Measurements from ENCODE around the gene NAXD.

Gene NAXD

GRCh38 chr13:110638814-110639806 lies 23.8 kb downstream of the NAXD start:
- no peak for TF ChIP-seq CTCF (conservative IDR thresholded peaks at IDR 0.05; ENCODE audit: control insufficient read depth, insufficient read depth, low read depth, low read length)
- no peak for DNase-seq (ENCODE audit: low read depth)
- no peak overlapping the region for H3K4me3 ChIP-seq (ENCODE audit: control insufficient read depth, low read depth, low read length)

- no peak for TF ChIP-seq CTCF (conservative IDR thresholded peaks at IDR 0.05; ENCODE audit: control insufficient read depth, insufficient read depth, low read depth, low read length)
- no peak for DNase-seq (ENCODE audit: low read depth)
- no peak overlapping the region for H3K4me3 ChIP-seq (ENCODE audit: control insufficient read depth, low read depth, low read length)
Observed at GRCh38 chr13:110639935-110640334, 24.6 kb downstream of the NAXD start.

- TF ChIP-seq CTCF (conservative IDR thresholded peaks at IDR 0.05; ENCODE audit: control insufficient read depth, insufficient read depth, low read depth, low read length), result no peak
- DNase-seq (ENCODE audit: low read depth), result peak; percentile 45
- H3K4me3 ChIP-seq (ENCODE audit: control insufficient read depth, low read depth, low read length), result no peak overlapping the region
Observed at GRCh38 chr13:110640591-110641029, 25.3 kb downstream of the NAXD start.

- H3K4me3 ChIP-seq (ENCODE audit: control insufficient read depth, low read depth, low read length), result no peak overlapping the region
- peak; percentile 55 for DNase-seq (ENCODE audit: low read depth)
- TF ChIP-seq CTCF (conservative IDR thresholded peaks at IDR 0.05; ENCODE audit: control insufficient read depth, insufficient read depth, low read depth, low read length), result no peak
Observed at GRCh38 chr13:110641055-110642015, 26.0 kb downstream of the NAXD start.

GRCh38 chr13:110642291-110642981 lies 27.1 kb downstream of the NAXD start:
- DNase-seq (ENCODE audit: low read depth), result no peak
- H3K4me3 ChIP-seq (ENCODE audit: control insufficient read depth, low read depth, low read length), result no peak overlapping the region
- TF ChIP-seq CTCF (conservative IDR thresholded peaks at IDR 0.05; ENCODE audit: control insufficient read depth, insufficient read depth, low read depth, low read length), result no peak

GRCh38 chr13:110643324-110643723 lies 28.0 kb downstream of the NAXD start:
- no peak for DNase-seq (ENCODE audit: low read depth)
- no peak for TF ChIP-seq CTCF (conservative IDR thresholded peaks at IDR 0.05; ENCODE audit: control insufficient read depth, insufficient read depth, low read depth, low read length)
- no peak overlapping the region for H3K4me3 ChIP-seq (ENCODE audit: control insufficient read depth, low read depth, low read length)
